ENCODE results near the gene TTC14. TPM values are rescaled to one million over a fixed set of nuclear protein-coding genes. Genes with fewer than 3 reads are reported as not detected.

The TTC14 gene
- polyA plus RNA-seq, 1 experiment, result 48.6 TPM

DNA sequence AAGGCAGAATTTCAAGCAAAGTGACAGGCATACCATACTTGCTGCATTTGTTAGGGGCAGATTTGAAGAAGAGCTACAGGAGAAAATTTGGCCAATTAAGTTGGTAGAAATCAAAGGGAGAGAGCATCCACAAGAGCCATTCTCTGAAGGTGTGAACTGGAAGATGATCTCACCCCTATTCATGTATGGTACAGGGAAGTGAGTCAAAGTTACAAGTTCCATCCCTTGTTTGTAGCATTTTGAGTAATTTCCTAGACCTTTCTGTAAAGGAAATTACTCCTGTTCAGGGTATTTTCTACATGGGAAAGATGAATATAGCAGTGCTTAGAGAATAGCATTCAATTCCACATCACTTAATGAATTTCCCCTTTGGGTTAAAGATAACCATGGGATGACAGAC lies 28.4 kb downstream of the TTC14 start:
- Histone ChIP-seq H3K27me3 (ENCODE audit: control insufficient read depth, insufficient read depth, low read length) (no peaks in the 10 kb centered on the region), H3K4me3 (ENCODE audit: low read depth, low read length) (no peak overlapping the region), H3K9me3 (ENCODE audit: control insufficient read depth, insufficient read depth, low read length) (no peaks in the 10 kb centered on the region), H3K27ac (ENCODE audit: low read depth, low read length) (no peak overlapping the region)
- CTCF ChIA-PET, result interaction anchor here (0.6 kb wide), 1 partner anchor 550 kb away, joined by 6 read pairs; no protein-coding TSS in a partner anchor
- TF ChIP-seq, protein P1, sequence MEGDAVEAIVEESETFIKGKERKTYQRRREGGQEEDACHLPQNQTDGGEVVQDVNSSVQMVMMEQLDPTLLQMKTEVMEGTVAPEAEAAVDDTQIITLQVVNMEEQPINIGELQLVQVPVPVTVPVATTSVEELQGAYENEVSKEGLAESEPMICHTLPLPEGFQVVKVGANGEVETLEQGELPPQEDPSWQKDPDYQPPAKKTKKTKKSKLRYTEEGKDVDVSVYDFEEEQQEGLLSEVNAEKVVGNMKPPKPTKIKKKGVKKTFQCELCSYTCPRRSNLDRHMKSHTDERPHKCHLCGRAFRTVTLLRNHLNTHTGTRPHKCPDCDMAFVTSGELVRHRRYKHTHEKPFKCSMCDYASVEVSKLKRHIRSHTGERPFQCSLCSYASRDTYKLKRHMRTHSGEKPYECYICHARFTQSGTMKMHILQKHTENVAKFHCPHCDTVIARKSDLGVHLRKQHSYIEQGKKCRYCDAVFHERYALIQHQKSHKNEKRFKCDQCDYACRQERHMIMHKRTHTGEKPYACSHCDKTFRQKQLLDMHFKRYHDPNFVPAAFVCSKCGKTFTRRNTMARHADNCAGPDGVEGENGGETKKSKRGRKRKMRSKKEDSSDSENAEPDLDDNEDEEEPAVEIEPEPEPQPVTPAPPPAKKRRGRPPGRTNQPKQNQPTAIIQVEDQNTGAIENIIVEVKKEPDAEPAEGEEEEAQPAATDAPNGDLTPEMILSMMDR (IDR thresholded peaks at IDR 0.05; ENCODE audit: low read depth, low read length), result no peak
- DNase-seq (ENCODE audit: low read depth, low spot score), result no peak
- POLR2A ChIA-PET, result no interaction called here

DNA sequence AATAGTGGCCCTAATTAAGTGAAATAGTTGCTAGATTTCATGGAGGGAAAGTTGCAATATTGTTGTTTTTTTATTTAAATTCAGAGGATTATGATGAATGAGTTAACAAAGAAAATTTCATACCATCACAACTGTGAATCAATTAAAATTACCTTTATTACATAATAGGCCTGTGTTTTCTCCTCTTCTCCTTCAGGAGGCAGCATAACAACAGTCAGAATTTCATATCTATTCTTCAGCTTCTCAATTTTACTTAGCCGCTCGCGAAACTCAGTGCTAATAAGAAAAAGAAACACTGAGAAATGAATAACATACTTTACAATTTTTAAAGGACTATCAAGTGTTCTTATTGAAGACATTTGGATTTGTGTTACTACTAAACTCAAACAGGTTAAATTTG lies 29.4 kb downstream of the TTC14 start:
- ChIA-PET CTCF (no interaction called here), POLR2A (no interaction called here)
- DNase-seq (ENCODE audit: low read depth, low spot score), result no peak
- no peak overlapping the region for H3K27ac ChIP-seq (ENCODE audit: low read depth, low read length)
- no peak overlapping the region for H3K4me3 ChIP-seq (ENCODE audit: low read depth, low read length)
- TF ChIP-seq, protein P1 (IDR thresholded peaks at IDR 0.05; ENCODE audit: low read depth, low read length), result peak; percentile 27
- H3K9me3 ChIP-seq (ENCODE audit: control insufficient read depth, insufficient read depth, low read length), result no peaks in the 10 kb centered on the region
- H3K27me3 ChIP-seq (ENCODE audit: control insufficient read depth, insufficient read depth, low read length), result no peaks in the 10 kb centered on the region

DNA sequence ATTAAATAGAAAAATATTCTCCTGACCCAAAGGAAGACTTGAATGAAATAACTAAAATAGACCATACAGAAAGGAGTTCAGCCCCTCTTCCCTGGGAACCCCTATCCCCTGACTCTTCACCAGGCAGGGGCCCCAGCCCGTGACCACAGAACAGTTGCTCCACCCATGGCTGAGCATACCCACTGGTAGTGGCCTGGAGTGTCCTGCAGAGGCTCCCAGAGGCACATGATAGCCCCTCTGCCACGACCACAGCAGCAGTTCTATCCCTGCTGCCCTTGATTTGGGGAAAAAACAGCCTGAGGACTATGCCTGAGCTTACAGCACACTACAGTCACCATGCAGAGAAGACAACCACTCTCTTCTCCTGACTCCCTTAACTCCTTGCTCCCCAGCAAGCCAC lies 31.8 kb downstream of the TTC14 start:
- Histone ChIP-seq H3K27ac (ENCODE audit: low read depth, low read length) (no peak overlapping the region), H3K27me3 (ENCODE audit: control insufficient read depth, insufficient read depth, low read length) (no peaks in the 10 kb centered on the region), H3K4me3 (ENCODE audit: low read depth, low read length) (no peak overlapping the region), H3K9me3 (ENCODE audit: control insufficient read depth, insufficient read depth, low read length) (no peaks in the 10 kb centered on the region)
- ChIA-PET CTCF (no interaction called here), POLR2A (no interaction called here)
- TF ChIP-seq, protein P1 (IDR thresholded peaks at IDR 0.05; ENCODE audit: low read depth, low read length), result no peak
- DNase-seq (ENCODE audit: low read depth, low spot score), result no peak

DNA sequence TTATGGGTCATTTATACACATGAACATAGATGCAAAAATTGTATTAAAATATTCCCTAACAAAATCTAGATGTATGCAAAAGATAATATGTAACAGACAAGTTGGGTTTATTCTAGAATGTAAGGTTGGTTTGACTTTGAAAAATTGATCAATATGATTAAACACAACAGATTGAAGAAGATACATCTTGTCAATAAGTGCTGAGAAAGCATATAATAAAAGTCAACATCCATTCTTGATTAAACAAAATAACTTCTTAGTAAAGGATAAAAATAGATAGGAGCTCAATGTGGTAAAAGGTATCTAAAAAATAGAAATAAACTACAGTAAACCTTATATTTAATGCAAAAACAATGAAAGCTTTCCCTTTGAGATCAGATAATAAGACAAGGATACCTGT lies 39.0 kb downstream of the TTC14 start:
- no peak overlapping the region for H3K27ac ChIP-seq (ENCODE audit: low read depth, low read length)
- ChIA-PET POLR2A (no interaction called here), CTCF (no interaction called here)
- no peak for DNase-seq (ENCODE audit: low read depth, low spot score)
- no peaks in the 10 kb centered on the region for H3K9me3 ChIP-seq (ENCODE audit: control insufficient read depth, insufficient read depth, low read length)
- no peak overlapping the region for H3K4me3 ChIP-seq (ENCODE audit: low read depth, low read length)
- no peaks in the 10 kb centered on the region for H3K27me3 ChIP-seq (ENCODE audit: control insufficient read depth, insufficient read depth, low read length)
- TF ChIP-seq, protein P1 (IDR thresholded peaks at IDR 0.05; ENCODE audit: low read depth, low read length), result no peak

DNA sequence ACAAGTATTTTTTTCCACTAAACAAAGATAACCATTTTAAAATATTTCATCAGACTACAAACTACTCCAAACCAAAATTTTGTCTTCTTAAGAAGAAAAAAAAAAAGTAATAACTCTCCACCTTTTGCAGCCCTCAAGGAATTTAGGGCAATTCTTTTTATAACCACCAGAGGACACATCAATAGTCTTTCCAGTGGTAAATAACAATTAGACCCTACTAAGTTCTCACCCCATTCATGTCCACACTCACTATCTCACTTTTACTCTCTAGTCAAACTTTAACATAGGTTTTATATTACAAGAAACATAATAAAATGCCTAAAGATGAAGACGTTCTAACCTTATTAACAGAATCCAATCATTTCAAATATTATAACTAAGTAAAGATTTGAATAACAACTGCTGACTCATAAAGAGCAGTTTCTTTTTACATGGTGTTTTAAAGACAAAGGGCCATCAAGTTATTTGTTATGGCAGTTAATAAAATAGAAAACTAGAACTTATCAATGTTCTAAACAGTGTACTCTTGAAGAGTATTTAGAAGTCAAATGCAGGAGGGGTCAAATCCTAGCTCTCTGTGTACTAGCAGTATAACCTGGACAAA lies 44.3 kb downstream of the TTC14 start:
- ChIA-PET CTCF (no interaction called here), POLR2A (no interaction called here)
- no peaks in the 10 kb centered on the region for H3K27me3 ChIP-seq (ENCODE audit: control insufficient read depth, insufficient read depth, low read length)
- no peaks in the 10 kb centered on the region for H3K9me3 ChIP-seq (ENCODE audit: control insufficient read depth, insufficient read depth, low read length)
- H3K4me3 ChIP-seq (ENCODE audit: low read depth, low read length), result no peak overlapping the region
- no peak overlapping the region for H3K27ac ChIP-seq (ENCODE audit: low read depth, low read length)
- TF ChIP-seq, protein P1 (IDR thresholded peaks at IDR 0.05; ENCODE audit: low read depth, low read length), result peak; percentile 29; the same call in 1 of the 2 replicates
- no peak for DNase-seq (ENCODE audit: low read depth, low spot score)
